ENCODE data around the gene NPSR1.

Gene NPSR1

DNA sequence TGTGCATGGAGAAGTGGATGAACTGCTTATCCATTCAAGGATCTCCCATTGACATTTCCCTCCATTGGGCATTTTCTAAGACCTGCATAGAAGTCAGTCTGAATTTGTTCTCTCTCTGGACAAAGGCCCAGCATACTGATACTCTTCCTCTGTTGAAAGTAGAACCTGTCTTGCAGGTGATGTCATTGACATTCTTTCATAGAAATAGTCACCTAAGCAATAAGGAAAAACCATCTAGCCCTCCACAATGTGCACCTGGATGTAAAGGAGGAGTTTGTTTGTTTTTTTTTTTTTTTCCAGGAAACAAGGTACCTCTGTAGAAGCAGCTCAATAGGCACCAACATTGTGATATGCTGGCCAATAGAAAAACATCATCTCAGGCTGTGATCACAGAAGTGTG lies 228.8 kb downstream of the NPSR1 start:
- Mint-ChIP-seq H3K4me1 (no peaks in the 10 kb centered on the region), H3K27me3 (peaks cover 24% of the 10 kb centered on the region), H3K4me3 (no peak overlapping the region), H3K9me3 (peaks cover 12% of the 10 kb centered on the region), H3K36me3 (no peaks in the 10 kb centered on the region), H3K27ac (no peak overlapping the region)
- no peak for ATAC-seq

DNA sequence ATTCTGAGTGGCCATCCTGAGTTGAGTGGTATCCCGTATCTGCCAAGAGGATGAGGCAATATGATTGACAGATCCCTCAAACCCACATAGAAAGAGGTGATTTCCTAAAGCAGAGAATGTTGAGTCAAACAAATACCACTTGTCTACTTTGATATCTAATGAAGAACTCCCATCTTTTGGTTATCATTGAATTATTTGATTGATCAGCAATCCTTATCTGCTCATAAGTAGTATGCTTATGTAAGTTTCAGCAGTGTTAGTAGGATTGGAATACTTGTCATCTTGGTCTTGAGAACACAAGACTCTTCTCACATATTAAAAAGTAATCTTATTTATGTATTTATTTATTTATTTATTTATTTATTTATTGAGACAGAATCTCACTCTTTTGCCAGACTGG lies 231.9 kb downstream of the NPSR1 start:
- H3K27ac Mint-ChIP-seq: no peak overlapping the region
- H3K4me1 Mint-ChIP-seq: no peaks in the 10 kb centered on the region
- peaks cover 11% of the 10 kb centered on the region for H3K9me3 Mint-ChIP-seq
- ATAC-seq: no peak
- H3K27me3 Mint-ChIP-seq: peaks cover 24% of the 10 kb centered on the region
- no peak overlapping the region for H3K4me3 Mint-ChIP-seq
- H3K36me3 Mint-ChIP-seq: no peaks in the 10 kb centered on the region

DNA sequence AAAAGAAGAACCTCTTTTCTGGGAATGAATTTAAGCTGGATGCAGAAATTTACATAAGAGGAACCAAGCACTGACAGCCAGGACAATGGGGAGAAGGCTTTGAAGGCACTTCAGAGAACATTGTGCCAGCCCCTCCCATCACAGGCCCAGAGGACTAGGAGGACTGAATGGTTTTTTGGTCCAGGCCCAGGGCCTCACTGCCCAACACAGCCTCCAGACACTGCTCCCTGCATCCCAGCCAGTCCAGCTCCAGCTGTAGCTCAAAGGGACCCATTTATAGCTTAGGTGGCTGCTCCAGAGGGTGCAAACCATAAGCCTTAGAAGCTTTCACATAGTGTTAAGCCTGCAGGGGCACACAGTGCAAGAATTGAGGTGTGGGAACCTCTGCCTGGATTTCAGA lies 237.2 kb downstream of the NPSR1 start:
- Mint-ChIP-seq H3K36me3 (no peaks in the 10 kb centered on the region), H3K4me1 (no peaks in the 10 kb centered on the region), H3K4me3 (no peak overlapping the region), H3K27me3 (peaks cover 34% of the 10 kb centered on the region), H3K9me3 (peaks cover 23% of the 10 kb centered on the region), H3K27ac (no peak overlapping the region)
- ATAC-seq: no peak

All from stimulated activated memory B cell treated with anti-CD40 and anti-IgM and Interleukin-4, amounts not matched to agents 10 μg/mL and 1 μg/mL and 100 μg/mL, for 72 hours (primary cell).